Measurements from ENCODE around the gene LRFN2. TPM values are rescaled to one million over a fixed set of nuclear protein-coding genes. Genes with fewer than 3 reads are reported as not detected.
A peak's percentile ranks its signal among the peaks of the same experiment; 100 is the strongest.

The LRFN2 gene
- total RNA-seq, 2 experiments from 2014 or later: not detected

- intact Hi-C loops (cut with DNase I, micrococcal nuclease): loop anchor here in 1 of 2 experiments (2.0 kb wide), 1 partner anchor 260 kb away; no protein-coding TSS in a partner anchor
- no peaks in the 10 kb centered on the region for H3K9me3 ChIP-seq (ENCODE audit: control insufficient read depth in 1 of 2, insufficient read depth in 1 of 2, low read length in 2 of 2)
- no peaks in the 10 kb centered on the region for H3K36me3 Mint-ChIP-seq (ENCODE audit: low read depth)
- H3K27ac Mint-ChIP-seq: no peak overlapping the region
- no peak overlapping the region for H3K4me3 ChIP-seq (ENCODE audit: low read length)
- H3K4me1 ChIP-seq (ENCODE audit: insufficient read depth, low read length): peaks cover 15% of the 10 kb centered on the region
- H3K27me3 ChIP-seq (ENCODE audit: control insufficient read depth in 1 of 2, insufficient read depth in 2 of 2, low read length in 2 of 2): peaks cover 10 to 20% of the 10 kb centered on the region in 2 experiments
- H3K27ac ChIP-seq (ENCODE audit: low read depth in 1 of 2, low read length in 2 of 2): no peak overlapping the region
- TF ChIP-seq CTCF (IDR thresholded peaks at IDR 0.05): no peak
- H3K4me3 Mint-ChIP-seq: peak overlapping the region; percentile 42
- no peak for ATAC-seq (ENCODE audit: poor library complexity)
- ChIA-PET CTCF (interaction anchor here (1.4 kb wide), 1 partner anchor 260 kb away, joined by 10 read pairs; no protein-coding TSS in a partner anchor), POLR2A (no interaction called here)
- H3K4me1 Mint-ChIP-seq (ENCODE audit: low read depth): peaks cover 19% of the 10 kb centered on the region
- H3K27me3 Mint-ChIP-seq: peaks cover 45% of the 10 kb centered on the region
- no peaks in the 10 kb centered on the region for H3K9me3 Mint-ChIP-seq
- H3K36me3 ChIP-seq (ENCODE audit: insufficient read depth, low read length): no peaks in the 10 kb centered on the region
- DNase-seq: no peak
Observed at GRCh38 chr6:40588480-40588879, 1.3 kb upstream of the LRFN2 start.

GRCh38 chr6:40588070-40588384 is 863 bp upstream of the LRFN2 start:
- Histone ChIP-seq H3K36me3 (ENCODE audit: insufficient read depth, low read length) (no peaks in the 10 kb centered on the region), H3K27ac (ENCODE audit: low read depth in 1 of 2, low read length in 2 of 2) (no peak overlapping the region), H3K27me3 (ENCODE audit: control insufficient read depth in 1 of 2, insufficient read depth in 2 of 2, low read length in 2 of 2) (peaks cover 10 to 20% of the 10 kb centered on the region in 2 experiments), H3K4me3 (ENCODE audit: low read length) (no peak overlapping the region), H3K4me1 (ENCODE audit: insufficient read depth, low read length) (peaks cover 15% of the 10 kb centered on the region), H3K9me3 (ENCODE audit: control insufficient read depth in 1 of 2, insufficient read depth in 1 of 2, low read length in 2 of 2) (no peaks in the 10 kb centered on the region)
- no peak for TF ChIP-seq CTCF (IDR thresholded peaks at IDR 0.05)
- ATAC-seq (ENCODE audit: poor library complexity) (no peak), DNase-seq (no peak)
- POLR2A ChIA-PET: interaction anchor here (0.6 kb wide), 1 partner anchor 39 kb away, joined by 3 read pairs; no protein-coding TSS in a partner anchor
- Mint-ChIP-seq H3K9me3 (no peaks in the 10 kb centered on the region), H3K27me3 (peaks cover 41% of the 10 kb centered on the region), H3K36me3 (ENCODE audit: low read depth) (no peaks in the 10 kb centered on the region), H3K4me1 (ENCODE audit: low read depth) (peaks cover 20% of the 10 kb centered on the region), H3K4me3 (peak overlapping the region; percentile 42), H3K27ac (no peak overlapping the region)
- intact Hi-C loops (cut with DNase I, micrococcal nuclease): loop anchor here in 1 of 2 experiments (2.0 kb wide), 1 partner anchor 259 kb away; no protein-coding TSS in a partner anchor
- CTCF ChIA-PET: interaction anchor here (0.6 to 1.6 kb wide), 3 partner anchors 36 to 1499 kb away, joined by 3 to 10 read pairs (median 3); no protein-coding TSS in a partner anchor

- Histone ChIP-seq H3K9me3 (ENCODE audit: control insufficient read depth in 1 of 2, insufficient read depth in 1 of 2, low read length in 2 of 2) (no peaks in the 10 kb centered on the region), H3K4me3 (ENCODE audit: low read length) (peak overlapping the region; percentile 50), H3K36me3 (ENCODE audit: insufficient read depth, low read length) (no peaks in the 10 kb centered on the region), H3K4me1 (ENCODE audit: insufficient read depth, low read length) (peaks cover 15% of the 10 kb centered on the region), H3K27me3 (ENCODE audit: control insufficient read depth in 1 of 2, insufficient read depth in 2 of 2, low read length in 2 of 2) (peaks cover 10 to 20% of the 10 kb centered on the region in 2 experiments), H3K27ac (ENCODE audit: low read depth in 1 of 2, low read length in 2 of 2) (no peak overlapping the region)
- ATAC-seq (ENCODE audit: poor library complexity): no peak
- intact Hi-C loops (cut with DNase I, micrococcal nuclease): loop anchor here in 1 of 2 experiments (2.0 kb wide), 1 partner anchor 258 kb away; no protein-coding TSS in a partner anchor
- peaks cover 20% of the 10 kb centered on the region for H3K4me1 Mint-ChIP-seq (ENCODE audit: low read depth)
- peak in 3 of 14 experiments; percentile 4 to 8 (median 5) for DNase-seq
- no peak for TF ChIP-seq CTCF (IDR thresholded peaks at IDR 0.05)
- peak overlapping the region; percentile 84 for H3K4me3 Mint-ChIP-seq
- no peaks in the 10 kb centered on the region for H3K9me3 Mint-ChIP-seq
- POLR2A ChIA-PET: no interaction called here
- CTCF ChIA-PET: interaction anchor here (1.6 kb wide), 1 partner anchor 34 kb away, joined by 3 read pairs; no protein-coding TSS in a partner anchor
- no peak overlapping the region for H3K27ac Mint-ChIP-seq
- no peaks in the 10 kb centered on the region for H3K36me3 Mint-ChIP-seq (ENCODE audit: low read depth)
- peaks cover 39% of the 10 kb centered on the region for H3K27me3 Mint-ChIP-seq
Observed at GRCh38 chr6:40586369-40587201, 579 bp downstream of the LRFN2 start.
